HG02885 (cell line): ENCODE data around the gene COA3.
A peak's percentile ranks its signal among the peaks of the same experiment; 100 is the strongest.

Source experiments
- ATAC-seq: cut with Tn5 transposase; IDR thresholded peaks from one replicate; pipeline ENCODE4 v1.9.1; 2021; ENCODE audit warnings: mild to moderate bottlenecking; ENCODE audit not compliant: unreplicated experiment, poor library complexity

COA3 gene

DNA sequence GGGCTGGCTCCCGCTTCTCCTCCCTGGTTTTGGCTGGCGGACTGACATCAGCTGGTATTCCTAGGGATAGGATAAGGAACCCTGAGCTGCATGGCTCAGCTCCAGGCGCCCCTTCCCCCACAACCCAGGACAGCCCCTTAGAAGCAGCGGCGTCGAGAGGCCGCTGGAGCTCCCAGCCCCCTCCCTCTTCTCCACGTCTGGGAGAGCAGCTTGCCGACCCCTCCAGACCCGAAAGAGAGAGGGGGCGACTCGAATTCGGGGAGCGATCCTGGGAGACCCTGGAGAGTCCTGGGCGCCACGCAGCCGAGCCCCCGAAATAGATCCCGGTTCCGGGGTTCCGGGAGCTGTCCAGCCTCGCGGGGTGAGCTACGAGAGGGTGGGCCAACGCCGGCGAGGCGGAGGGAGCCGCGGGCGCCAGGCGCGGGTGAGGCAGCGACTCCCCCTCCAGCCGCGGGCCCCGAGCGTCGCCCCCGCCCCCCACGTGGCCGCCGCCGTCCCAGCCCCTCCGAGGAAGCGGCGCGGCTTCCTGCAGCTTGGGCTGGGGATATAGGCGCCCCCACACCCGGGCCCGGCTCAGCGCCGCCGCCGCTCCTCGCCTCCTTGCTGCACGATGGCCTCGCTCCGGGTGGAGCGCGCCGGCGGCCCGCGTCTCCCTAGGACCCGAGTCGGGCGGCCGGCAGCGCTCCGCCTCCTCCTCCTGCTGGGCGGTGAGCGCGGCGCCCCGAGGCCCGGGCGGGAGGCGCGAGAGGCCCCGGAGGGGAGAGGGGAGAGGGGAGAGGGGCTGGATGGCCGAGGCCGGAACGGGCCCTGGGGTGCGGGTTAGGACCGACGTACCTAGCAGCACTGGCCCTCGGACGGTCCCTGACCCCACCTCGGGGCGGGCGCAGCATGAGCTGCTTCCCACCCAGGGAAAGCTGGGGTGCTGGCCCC, 37.6 kb downstream of the COA3 start, which contains the start of gene RAMP2:
Gene RAMP2, plus strand, starts transcription at position 576 of the 930 bp plus-strand sequence. Its CDS starts 35 bp downstream, at position 611.
- ATAC-seq, result no peak

DNA sequence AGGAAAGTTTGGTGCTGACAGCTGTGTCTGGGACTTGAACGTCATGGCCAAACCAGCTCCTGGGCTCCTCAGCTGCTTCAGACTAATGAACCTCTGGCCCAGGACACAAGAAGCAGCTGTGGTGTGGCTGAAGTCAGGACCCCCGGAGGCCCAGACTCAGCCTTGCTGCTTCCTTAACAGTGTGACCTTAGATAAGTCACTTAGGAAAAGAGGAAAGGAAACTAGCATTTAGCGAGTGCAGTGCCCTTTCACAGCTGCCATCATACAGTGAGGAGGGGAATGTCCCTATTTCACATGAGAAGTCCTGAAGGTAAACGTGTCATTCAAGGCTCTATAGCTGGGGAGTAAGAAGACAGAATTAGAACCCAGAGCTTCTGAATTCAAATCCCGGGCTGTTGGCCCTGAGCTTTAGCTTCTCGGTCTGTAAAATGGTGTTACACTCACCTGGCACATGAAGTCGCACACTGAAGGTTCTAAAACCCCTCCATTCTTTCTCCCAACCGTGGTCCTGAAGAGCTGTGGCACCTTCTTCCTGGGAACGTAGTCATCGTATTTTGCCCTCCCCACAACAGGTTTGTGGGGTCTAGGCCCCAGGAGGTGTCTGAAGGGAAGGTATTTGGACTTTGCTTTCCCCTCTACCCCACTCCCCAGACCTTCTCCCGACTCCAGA, 38.4 kb downstream of the COA3 start:
- peak; percentile 53 for ATAC-seq

DNA sequence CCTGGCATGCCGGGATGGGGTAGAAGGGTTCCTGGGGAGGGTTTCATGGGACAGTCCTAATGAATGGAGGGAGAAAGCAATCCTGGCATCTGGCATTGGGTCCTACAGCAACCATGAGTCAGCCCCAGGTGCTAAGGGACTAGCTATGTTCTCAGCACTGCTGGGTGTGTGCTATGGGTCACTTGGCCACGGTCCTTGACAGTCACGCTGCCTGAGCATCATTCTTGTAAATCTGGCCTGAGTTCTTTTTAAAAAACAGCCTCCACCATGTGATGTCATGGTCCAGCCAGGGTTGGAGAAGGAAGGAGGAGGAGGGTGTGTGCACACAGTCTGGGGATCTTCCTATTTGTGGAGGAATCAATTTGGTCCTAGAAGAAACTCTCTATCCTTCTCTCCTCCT, 43.7 kb downstream of the COA3 start:
- no peak for ATAC-seq

DNA sequence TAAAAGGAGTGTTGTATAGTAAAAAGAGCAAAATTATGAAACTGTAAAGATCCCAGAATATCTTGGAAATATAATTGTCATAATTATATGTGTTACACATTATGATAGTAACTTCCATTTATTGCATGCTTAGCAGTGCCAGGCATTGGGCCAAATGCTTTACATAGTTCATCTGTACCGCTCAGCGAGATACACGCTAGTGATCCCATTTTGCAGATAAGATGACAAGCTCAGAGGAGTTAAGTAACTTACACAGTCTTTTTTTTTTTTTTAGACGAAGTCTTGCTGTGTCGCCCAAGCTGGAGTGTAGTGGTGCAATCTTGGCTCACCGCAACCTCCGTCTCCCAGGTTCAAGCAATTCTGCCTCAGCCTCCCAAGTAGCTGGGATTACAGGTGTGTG, 46.9 kb downstream of the COA3 start:
- no peak for ATAC-seq

DNA sequence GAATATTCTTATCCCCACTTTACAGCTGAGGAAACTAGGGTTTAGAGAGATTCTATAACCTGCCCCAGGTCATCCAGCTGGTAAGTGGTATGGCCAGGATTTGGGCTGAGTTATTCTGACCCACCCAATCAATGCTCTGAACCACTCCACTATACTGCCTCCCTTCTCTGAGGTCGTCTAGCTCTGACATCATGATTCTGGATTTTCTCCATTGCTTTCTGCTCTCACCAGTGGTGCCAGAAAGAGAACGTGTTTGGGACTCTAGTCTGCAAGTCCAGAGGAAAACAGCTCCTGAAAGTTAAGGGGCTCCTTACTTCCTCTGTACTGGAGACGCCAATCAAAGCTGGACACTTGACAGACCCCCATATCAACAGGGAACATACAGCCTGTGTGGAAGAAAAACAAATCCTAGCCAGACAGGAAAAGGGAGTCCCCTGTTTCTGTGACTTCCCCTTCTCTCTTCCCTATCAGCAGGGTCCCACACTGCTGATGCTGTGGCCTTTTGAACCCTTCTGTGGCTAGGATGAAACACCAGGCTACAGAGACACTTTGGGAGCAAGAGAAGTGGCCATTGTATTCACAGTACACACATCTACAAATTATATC, 47.7 kb downstream of the COA3 start:
- no peak for ATAC-seq

DNA sequence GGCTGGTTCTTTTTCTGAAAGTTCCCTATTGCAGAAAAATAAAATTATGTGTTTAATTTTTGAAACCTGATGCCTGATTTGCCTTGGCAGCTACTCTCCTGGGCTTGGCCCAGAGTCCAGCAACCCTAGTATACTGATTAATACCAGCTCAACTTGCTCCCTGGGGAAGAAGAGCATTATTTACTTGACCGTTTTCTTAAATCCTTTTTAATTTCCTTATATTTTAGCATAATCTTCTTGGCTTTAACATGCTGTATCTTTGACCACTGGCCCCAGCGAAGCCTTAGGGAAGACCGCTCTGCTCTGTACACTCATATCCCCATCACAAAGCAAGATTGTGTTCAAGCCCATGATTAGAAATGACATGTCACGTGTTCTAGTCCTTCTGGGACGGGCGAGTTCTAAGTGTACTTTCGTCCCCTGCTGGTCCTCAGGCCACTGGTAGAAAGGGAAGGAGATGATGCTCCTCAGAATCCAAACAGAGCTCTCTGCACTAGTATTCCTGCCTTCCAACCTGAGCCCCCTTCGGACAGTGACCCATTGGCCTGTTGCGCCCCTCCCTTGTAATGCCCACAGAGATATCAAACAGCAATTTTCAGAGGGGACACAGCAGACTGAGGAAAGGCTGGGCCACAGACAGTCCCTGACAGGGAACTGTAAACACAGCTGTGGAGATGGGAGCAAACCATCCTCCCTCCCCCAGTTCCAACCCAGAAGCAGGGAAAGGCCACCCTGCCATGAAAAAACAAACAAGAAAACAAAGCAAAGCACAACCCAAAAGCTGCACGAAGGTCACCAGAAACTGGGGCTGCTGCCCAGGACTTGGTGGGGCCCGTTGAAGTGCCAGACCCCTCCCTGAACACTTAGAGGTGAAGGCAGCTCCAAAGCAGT, 49.4 kb downstream of the COA3 start:
- no peak for ATAC-seq

DNA sequence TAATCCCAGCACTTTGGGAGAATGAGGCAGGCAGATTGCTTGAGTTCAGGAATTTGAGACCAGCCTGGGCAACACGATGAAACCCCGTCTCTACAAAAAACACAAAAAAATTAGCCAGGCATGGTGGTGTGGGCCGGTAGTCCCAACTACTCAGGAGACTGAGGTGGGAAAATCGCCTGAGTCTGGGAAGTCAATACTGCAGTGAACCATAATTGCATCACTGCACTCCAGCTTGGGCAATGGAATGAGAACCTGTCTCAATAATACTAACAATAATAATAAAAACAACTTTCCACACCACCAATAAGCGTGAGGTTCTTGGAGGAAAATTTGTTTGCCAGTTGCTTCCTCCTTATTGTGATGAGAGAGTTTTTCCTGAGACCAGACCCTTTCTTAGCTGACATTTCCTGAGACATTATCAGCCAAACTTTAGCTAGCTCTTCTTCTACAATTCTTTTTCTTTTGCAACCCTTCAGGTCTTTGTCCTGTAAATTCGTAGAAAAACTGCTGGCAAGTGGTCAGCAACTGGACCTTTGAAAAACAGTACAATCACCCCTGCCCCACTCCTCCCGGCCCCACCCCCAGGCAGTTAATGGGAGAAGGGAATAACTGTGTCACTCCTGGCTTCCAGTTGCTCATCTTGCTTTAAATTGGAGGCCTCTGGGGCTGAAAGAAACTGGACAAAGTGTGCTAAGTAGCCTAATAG, 50.1 kb downstream of the COA3 start:
- ATAC-seq, result no peak
